Small intestine (tissue), 7 donors: ENCODE measurements around the gene LIMCH1. TPM values are rescaled to one million over a fixed set of nuclear protein-coding genes. Genes with fewer than 3 reads are reported as not detected.

Experiments used
- DNase-seq, 2 donors: peaks; one replicate each; pipeline versions ENCODE4 v3.0.0 to v3.0.0-alpha.2; 2013
- FAIRE-seq: peaks from 2 replicates; lab custom pipeline; 2012; peaks lifted over from hg19 to GRCh38; lab: Jason Lieb, UNC
- H3K27ac ChIP-seq, 3 donors: one replicate each; pipeline ENCODE4 v1.5.1; 2013; ENCODE audit warnings: low read length in 2 of 3, mild to moderate bottlenecking in 2 of 3, control low read depth in 1 of 3, inconsistent platforms in 1 of 3, low read depth in 1 of 3, moderate library complexity in 1 of 3
- H3K27me3 ChIP-seq, 3 donors: one replicate each; pipeline ENCODE4 v1.6.1; 2013; ENCODE audit warnings: low read length in 3 of 3, inconsistent platforms in 1 of 3; ENCODE audit not compliant: control insufficient read depth in 3 of 3, insufficient read depth in 3 of 3
- H3K36me3 ChIP-seq, 3 donors: one replicate each; pipeline ENCODE4 v1.6.1; 2013; ENCODE audit warnings: low read length in 3 of 3, inconsistent platforms in 1 of 3, low read depth in 1 of 3, mild to moderate bottlenecking in 1 of 3, moderate library complexity in 1 of 3; ENCODE audit not compliant: control insufficient read depth in 3 of 3, insufficient read depth in 2 of 3
- H3K4me1 ChIP-seq, 3 donors: one replicate each; pipeline ENCODE4 v1.6.1; 2013; ENCODE audit warnings: low read length in 2 of 3, inconsistent platforms in 1 of 3, low read depth in 1 of 3, mild to moderate bottlenecking in 1 of 3, moderate library complexity in 1 of 3; ENCODE audit not compliant: control insufficient read depth in 3 of 3, insufficient read depth in 2 of 3
- H3K4me3 ChIP-seq, 3 donors: one replicate each; pipeline ENCODE4 v1.5.1; 2013; ENCODE audit warnings: low read length in 3 of 3, control low read depth in 1 of 3, inconsistent platforms in 1 of 3, low read depth in 1 of 3, mild to moderate bottlenecking in 1 of 3, moderate library complexity in 1 of 3
- H3K9me3 ChIP-seq, 2 donors: one replicate each; pipeline ENCODE4 v1.6.1; 2013; ENCODE audit warnings: low read depth in 1 of 2, low read length in 1 of 2; ENCODE audit not compliant: control insufficient read depth in 2 of 2, insufficient read depth in 1 of 2
- WGBS, 3 donors: extraction: QIAGEN DNeasy Blood & Tissue Kit; methylation state at CpG; one replicate each; pipeline ENCODE4 v1.1.7; 2013; 5-methylcytosine and 5-hydroxymethylcytosine counted together
- polyA plus RNA-seq, 4 donors: library from polyadenylated mRNA; stranded (reverse) in 3 of 4; unstranded in 1 of 4; fragments of 200-250 nt in 3 of 4; fragments of 120-200 nt in 1 of 4; gene quantifications; one replicate each; pipeline versions ENCODE4 v1.2.1 to v1.2.3, GENCODE V29; 2013
- donor health status: healthy with polysubstance abuse.
- donor health status: control.
- donor health status: control.
- donor health status: Bipolar disorder and iron deficiency.
- donor health status: healthy.

The LIMCH1 gene
- polyA plus RNA-seq, 4 donors: 1.6 to 10.8 (median 4.1) TPM

GRCh38 chr4:41599192-41599786 is 61.3 kb downstream of the LIMCH1 start:
- no peak overlapping the region for H3K4me3 ChIP-seq
- H3K9me3 ChIP-seq: no peaks in the 10 kb centered on the region
- DNase-seq (no peak), FAIRE-seq (no peak)
- H3K4me1 ChIP-seq: peaks cover 0 to 2% (median 0%) of the 10 kb centered on the region in 3 donors
- H3K27me3 ChIP-seq: no peaks in the 10 kb centered on the region
- no peaks in the 10 kb centered on the region for H3K36me3 ChIP-seq
- no peak overlapping the region for H3K27ac ChIP-seq

- WGBS, 3 donors: 51 to 70% (median 67%) methylated on average over 6 of the region's 6 CpGs
- FAIRE-seq (no peak), DNase-seq (no peak)
Measured at GRCh38 chr4:41600243-41600912, 62.4 kb downstream of the LIMCH1 start.

GRCh38 chr4:41601025-41601424 is 63.1 kb downstream of the LIMCH1 start:
- no peak for FAIRE-seq
- H3K27ac ChIP-seq: no peak overlapping the region
- H3K36me3 ChIP-seq: no peaks in the 10 kb centered on the region

More at GRCh38 chr4:41600243-41600912, 62.4 kb downstream of the LIMCH1 start:
- H3K27ac ChIP-seq: no peak overlapping the region
- no peaks in the 10 kb centered on the region for H3K36me3 ChIP-seq
- no peak overlapping the region for H3K4me3 ChIP-seq
- no peaks in the 10 kb centered on the region for H3K9me3 ChIP-seq
- no peaks in the 10 kb centered on the region for H3K4me1 ChIP-seq
- no peaks in the 10 kb centered on the region for H3K27me3 ChIP-seq

GRCh38 chr4:41602113-41602512 is 64.2 kb downstream of the LIMCH1 start:
- Histone ChIP-seq H3K27me3 (no peaks in the 10 kb centered on the region), H3K9me3 (no peaks in the 10 kb centered on the region), H3K27ac (no peak overlapping the region), H3K36me3 (no peaks in the 10 kb centered on the region), H3K4me1 (no peaks in the 10 kb centered on the region), H3K4me3 (no peak overlapping the region)
- no peak for FAIRE-seq
- no peak for DNase-seq
- WGBS, 3 donors: 85 to 88% (median 87%) methylated on average over 3 of the region's 3 CpGs

More at GRCh38 chr4:41601025-41601424, 63.1 kb downstream of the LIMCH1 start:
- 32 to 44% (median 37%) methylated on average over 1 of the region's 1 CpG for WGBS, 3 donors
- Histone ChIP-seq H3K9me3 (no peaks in the 10 kb centered on the region), H3K4me3 (no peak overlapping the region), H3K4me1 (no peaks in the 10 kb centered on the region), H3K27me3 (no peaks in the 10 kb centered on the region)
- DNase-seq: no peak

GRCh38 chr4:41602886-41603498 is 65.0 kb downstream of the LIMCH1 start:
- Histone ChIP-seq H3K4me1 (no peaks in the 10 kb centered on the region), H3K27me3 (no peaks in the 10 kb centered on the region), H3K36me3 (no peaks in the 10 kb centered on the region), H3K27ac (no peak overlapping the region), H3K9me3 (no peaks in the 10 kb centered on the region), H3K4me3 (no peak overlapping the region)
- WGBS, 3 donors: 55 to 62% (median 61%) methylated on average over 3 of the region's 3 CpGs
- FAIRE-seq (no peak), DNase-seq (no peak)

GRCh38 chr4:41609851-41610250 is 71.9 kb downstream of the LIMCH1 start:
- DNase-seq: no peak
- FAIRE-seq: no peak
- Histone ChIP-seq H3K27me3 (no peaks in the 10 kb centered on the region), H3K27ac (no peak overlapping the region), H3K4me3 (no peak overlapping the region), H3K36me3 (no peaks in the 10 kb centered on the region), H3K4me1 (peaks cover 0 to 5% (median 2%) of the 10 kb centered on the region in 3 donors), H3K9me3 (no peaks in the 10 kb centered on the region)
- WGBS, 3 donors: 88 to 93% (median 92%) methylated on average over 5 of the region's 5 CpGs

- Histone ChIP-seq H3K27ac (no peak overlapping the region), H3K9me3 (no peaks in the 10 kb centered on the region), H3K4me1 (peaks cover 0 to 5% (median 2%) of the 10 kb centered on the region in 3 donors), H3K27me3 (no peaks in the 10 kb centered on the region), H3K36me3 (no peaks in the 10 kb centered on the region), H3K4me3 (no peak overlapping the region)
- 93 to 97% (median 93%) methylated on average over 3 of the region's 3 CpGs for WGBS, 3 donors
- DNase-seq: no peak
- no peak for FAIRE-seq
Measured at GRCh38 chr4:41610474-41610873, 72.5 kb downstream of the LIMCH1 start.

- H3K36me3 ChIP-seq: no peaks in the 10 kb centered on the region
- 62 to 80% (median 76%) methylated on average over 1 of the region's 1 CpG for WGBS, 3 donors
- no peaks in the 10 kb centered on the region for H3K9me3 ChIP-seq
- H3K27ac ChIP-seq: no peak overlapping the region
- peaks cover 0 to 5% (median 2%) of the 10 kb centered on the region in 3 donors for H3K4me1 ChIP-seq
- no peak for DNase-seq
- H3K4me3 ChIP-seq: no peak overlapping the region
- H3K27me3 ChIP-seq: no peaks in the 10 kb centered on the region
- FAIRE-seq: no peak
Measured at GRCh38 chr4:41611124-41611838, 73.3 kb downstream of the LIMCH1 start.
